Renal cortex interstitium (tissue), 11 donors: ENCODE measurements around the gene ACVR1. TPM values are rescaled to one million over a fixed set of nuclear protein-coding genes. Genes with fewer than 3 reads are reported as not detected.
A peak's percentile ranks its signal among the peaks of the same experiment; 100 is the strongest.

ENCODE experiments used
- DNase-seq, 11 donors: peaks; one replicate each; pipeline ENCODE4 v3.0.0-alpha.2; 2013; ENCODE audit warnings: low read depth in 9 of 11, low spot score in 4 of 11; ENCODE audit errors: extremely low read depth in 1 of 11
- polyA plus RNA-seq, 3 donors: library from polyadenylated mRNA; unstranded; fragments of 120-200 nt; gene quantifications; one replicate each; pipeline ENCODE4 v1.2.1, GENCODE V29; 2013; ENCODE audit not compliant: insufficient read length in 3 of 3

ACVR1 gene
- polyA plus RNA-seq, 3 donors: 26.6 to 31.0 (median 29.1) TPM

- no peak for DNase-seq
Observed at GRCh38 chr2:157751462-157752058, 124.6 kb downstream of the ACVR1 start.

GRCh38 chr2:157749684-157750083 lies 126.4 kb downstream of the ACVR1 start:
- DNase-seq: no peak

GRCh38 chr2:157748371-157749142 lies 127.6 kb downstream of the ACVR1 start:
- no peak for DNase-seq

GRCh38 chr2:157747695-157748370 lies 128.3 kb downstream of the ACVR1 start:
- no peak for DNase-seq

- no peak for DNase-seq
Observed at GRCh38 chr2:157747280-157747679, 128.8 kb downstream of the ACVR1 start.

- DNase-seq: no peak
Observed at GRCh38 chr2:157746234-157746950, 129.7 kb downstream of the ACVR1 start.

GRCh38 chr2:157744571-157745076 lies 131.5 kb downstream of the ACVR1 start:
- DNase-seq: no peak

GRCh38 chr2:157743051-157743450 lies 133.1 kb downstream of the ACVR1 start:
- DNase-seq: no peak

- no peak for DNase-seq
Observed at GRCh38 chr2:157741819-157742484, 134.2 kb downstream of the ACVR1 start.

- no peak for DNase-seq
Observed at GRCh38 chr2:157737656-157738055, 138.5 kb downstream of the ACVR1 start.

- no peak for DNase-seq
Observed at GRCh38 chr2:157735532-157735931, 140.6 kb downstream of the ACVR1 start.

GRCh38 chr2:157733263-157733662 lies 142.9 kb downstream of the ACVR1 start:
- DNase-seq: no peak

GRCh38 chr2:157732596-157732995 lies 143.5 kb downstream of the ACVR1 start:
- no peak for DNase-seq

GRCh38 chr2:157727693-157728092 lies 148.4 kb downstream of the ACVR1 start:
- no peak for DNase-seq

GRCh38 chr2:157726946-157727345 lies 149.2 kb downstream of the ACVR1 start:
- DNase-seq: no peak

- DNase-seq: no peak
Observed at GRCh38 chr2:157725846-157726245, 150.3 kb downstream of the ACVR1 start.

GRCh38 chr2:157722580-157723234 lies 153.4 kb downstream of the ACVR1 start:
- peak in 1 of 11 donors; percentile 3 for DNase-seq

- DNase-seq: no peak
Observed at GRCh38 chr2:157720504-157720903, 155.6 kb downstream of the ACVR1 start.
